Coronary artery (tissue), 2 donors: ENCODE data around the gene LPAR5.
A peak's percentile ranks its signal among the peaks of the same experiment; 100 is the strongest.

Source experiments
- DNase-seq: peaks from one replicate; pipeline ENCODE4 v3.0.0-alpha.2; 2017; ENCODE audit warnings: low spot score
- H3K27ac ChIP-seq, 2 donors: fragments of 200-600 bp; sonication (generic); one replicate each; pipeline ENCODE4 v1.5.1; 2016 to 2019
- H3K4me3 ChIP-seq: fragments of 200-600 bp; sonication (generic); 2 replicates; pipeline ENCODE4 v1.5.1; 2016; ENCODE audit warnings: mild to moderate bottlenecking, moderate library complexity
- TF ChIP-seq, protein P1 (sequence below): fragments of 200-600 bp; sonication (generic); IDR thresholded peaks from one replicate; pipeline ENCODE4 v1.5.1; 2019; ENCODE audit warnings: antibody characterized with exemption

Gene LPAR5

DNA sequence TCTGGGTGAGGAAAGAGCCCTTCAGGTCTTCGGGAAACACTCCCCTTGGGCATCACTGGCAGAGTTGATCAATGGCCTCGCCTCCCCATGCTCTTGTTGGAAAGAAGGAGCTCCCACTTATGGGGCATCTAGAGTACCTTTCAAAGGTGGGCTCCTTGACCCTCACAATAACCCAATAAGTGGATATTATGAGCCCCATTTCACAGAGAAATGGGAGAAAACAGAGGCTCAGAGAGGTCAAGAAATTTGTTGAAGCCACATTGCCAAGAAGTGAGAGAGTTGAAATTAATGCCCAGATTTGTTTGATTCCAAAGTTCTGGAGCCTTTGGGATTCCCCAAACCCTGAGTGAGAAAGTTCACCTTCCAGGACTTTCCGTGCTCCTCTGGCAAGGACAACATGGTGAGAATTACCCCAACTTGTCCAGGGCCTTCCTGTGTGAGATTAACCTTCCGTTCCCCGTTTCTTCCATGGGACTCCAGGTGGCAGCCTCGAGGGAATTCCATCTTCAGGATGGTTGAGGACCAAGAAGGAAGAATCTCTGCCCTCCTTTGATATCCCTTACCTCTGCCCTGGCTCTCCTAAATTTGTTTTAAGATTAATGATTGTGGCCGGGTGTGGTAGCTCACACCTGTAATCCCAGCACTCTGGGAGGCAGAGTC, 21.1 kb downstream of the LPAR5 start:
- DNase-seq = no peak
- TF ChIP-seq, protein P1, sequence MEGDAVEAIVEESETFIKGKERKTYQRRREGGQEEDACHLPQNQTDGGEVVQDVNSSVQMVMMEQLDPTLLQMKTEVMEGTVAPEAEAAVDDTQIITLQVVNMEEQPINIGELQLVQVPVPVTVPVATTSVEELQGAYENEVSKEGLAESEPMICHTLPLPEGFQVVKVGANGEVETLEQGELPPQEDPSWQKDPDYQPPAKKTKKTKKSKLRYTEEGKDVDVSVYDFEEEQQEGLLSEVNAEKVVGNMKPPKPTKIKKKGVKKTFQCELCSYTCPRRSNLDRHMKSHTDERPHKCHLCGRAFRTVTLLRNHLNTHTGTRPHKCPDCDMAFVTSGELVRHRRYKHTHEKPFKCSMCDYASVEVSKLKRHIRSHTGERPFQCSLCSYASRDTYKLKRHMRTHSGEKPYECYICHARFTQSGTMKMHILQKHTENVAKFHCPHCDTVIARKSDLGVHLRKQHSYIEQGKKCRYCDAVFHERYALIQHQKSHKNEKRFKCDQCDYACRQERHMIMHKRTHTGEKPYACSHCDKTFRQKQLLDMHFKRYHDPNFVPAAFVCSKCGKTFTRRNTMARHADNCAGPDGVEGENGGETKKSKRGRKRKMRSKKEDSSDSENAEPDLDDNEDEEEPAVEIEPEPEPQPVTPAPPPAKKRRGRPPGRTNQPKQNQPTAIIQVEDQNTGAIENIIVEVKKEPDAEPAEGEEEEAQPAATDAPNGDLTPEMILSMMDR = no peak
- H3K4me3 ChIP-seq = no peak overlapping the region
- H3K27ac ChIP-seq = peak overlapping the region; percentile 85 to 97

DNA sequence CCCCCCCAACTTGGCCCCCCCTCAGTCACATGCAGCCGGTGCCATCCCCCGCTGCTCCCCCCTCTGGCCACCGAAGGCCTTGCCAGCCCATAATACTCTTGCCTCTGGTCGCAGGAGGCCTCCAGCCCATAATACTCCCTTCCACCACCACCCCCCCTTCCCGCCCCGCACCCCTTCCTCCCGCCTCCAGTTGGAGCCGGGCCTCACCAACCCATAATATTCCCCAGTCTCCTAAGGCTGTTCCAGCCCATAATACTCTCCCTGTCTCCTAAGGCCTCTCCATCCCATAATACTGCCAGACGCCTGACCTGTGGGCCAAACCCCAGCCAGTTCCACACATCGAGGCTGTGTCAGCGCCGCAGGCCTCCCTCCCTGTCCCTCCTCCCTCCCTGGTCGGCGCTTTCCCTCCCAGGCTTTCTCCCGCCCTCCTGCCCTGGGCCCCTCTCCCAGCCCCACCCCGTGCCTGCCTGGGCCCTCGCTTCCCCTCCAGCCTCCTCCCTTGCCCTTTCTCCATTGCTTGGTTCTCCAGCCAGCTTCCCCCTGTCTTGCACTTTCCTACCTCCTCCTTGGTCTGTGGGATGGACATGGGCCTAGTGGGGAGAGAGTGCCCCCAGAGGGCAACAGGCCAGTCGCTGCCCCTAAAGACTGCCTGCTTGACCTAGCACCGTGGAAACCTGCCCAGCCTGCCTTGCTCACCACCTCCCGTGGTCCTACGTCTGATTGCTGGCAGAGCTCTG, 21.8 kb downstream of the LPAR5 start:
- peak; percentile 97 for DNase-seq
- H3K4me3 ChIP-seq = peak overlapping the region; percentile 59
- H3K27ac ChIP-seq = peak overlapping the region; percentile 85 to 97
- TF ChIP-seq, protein P1 = no peak

DNA sequence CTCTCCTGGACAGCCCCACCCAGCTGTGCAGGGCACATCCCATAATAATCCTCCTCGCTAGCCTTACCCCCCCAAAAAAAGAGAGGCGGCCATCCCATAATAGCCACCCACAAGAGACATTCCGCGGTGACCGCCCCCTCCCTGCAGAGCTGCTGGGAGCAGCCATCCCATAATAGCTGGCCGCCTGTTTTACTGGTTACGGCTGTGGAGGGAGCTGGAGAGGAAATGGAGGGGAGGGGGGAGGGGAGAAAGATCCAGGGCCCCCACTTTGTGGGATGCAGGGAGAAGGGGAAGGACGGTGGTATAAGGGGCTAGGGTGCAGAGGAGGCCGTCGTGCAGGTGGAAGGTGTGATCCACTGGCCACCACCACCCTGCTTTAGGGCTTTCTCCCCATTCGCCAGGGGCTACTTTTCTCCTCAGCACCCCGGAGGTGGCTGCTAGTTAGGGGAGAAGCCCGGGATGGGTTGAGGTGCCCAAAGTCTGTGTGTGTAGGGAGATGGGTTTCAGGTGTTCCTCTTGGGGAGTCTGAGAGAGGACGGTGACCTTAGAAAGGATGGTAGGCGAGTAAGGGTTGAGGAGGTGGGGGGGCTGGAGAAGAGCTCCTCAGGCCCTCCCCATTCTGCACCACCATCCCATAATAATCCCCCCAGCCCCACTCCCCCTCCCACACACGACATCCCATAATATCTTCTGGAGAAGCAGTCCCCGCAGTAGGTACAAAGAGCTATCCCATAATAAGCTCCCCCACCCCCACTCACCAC, 22.6 kb downstream of the LPAR5 start:
- H3K27ac ChIP-seq = peak overlapping the region; percentile 84 to 97
- peak; percentile 91 for DNase-seq
- TF ChIP-seq, protein P1 = no peak
- H3K4me3 ChIP-seq = peak overlapping the region; percentile 59

DNA sequence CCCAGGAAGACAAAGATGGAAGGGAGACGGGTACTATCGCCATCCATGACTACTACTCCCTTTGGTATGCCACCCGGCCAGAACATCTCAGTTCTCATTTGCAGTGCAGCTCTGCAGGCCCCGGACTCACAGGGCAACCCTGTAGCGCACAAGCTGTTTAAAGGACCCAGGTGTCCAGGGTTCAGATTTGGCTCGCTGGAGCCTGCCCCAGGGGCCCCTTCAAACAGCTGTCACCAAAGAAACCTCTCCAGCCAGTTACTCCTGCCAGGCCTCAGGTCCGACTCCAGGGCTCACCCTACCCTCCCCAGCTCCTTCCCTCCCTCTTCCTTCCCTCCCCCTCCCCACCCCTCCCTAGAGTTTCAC, 23.1 kb downstream of the LPAR5 start:
- H3K4me3 ChIP-seq = peak overlapping the region; percentile 59
- TF ChIP-seq, protein P1 = no peak
- DNase-seq = no peak
- H3K27ac ChIP-seq = peak overlapping the region; percentile 84 to 97

DNA sequence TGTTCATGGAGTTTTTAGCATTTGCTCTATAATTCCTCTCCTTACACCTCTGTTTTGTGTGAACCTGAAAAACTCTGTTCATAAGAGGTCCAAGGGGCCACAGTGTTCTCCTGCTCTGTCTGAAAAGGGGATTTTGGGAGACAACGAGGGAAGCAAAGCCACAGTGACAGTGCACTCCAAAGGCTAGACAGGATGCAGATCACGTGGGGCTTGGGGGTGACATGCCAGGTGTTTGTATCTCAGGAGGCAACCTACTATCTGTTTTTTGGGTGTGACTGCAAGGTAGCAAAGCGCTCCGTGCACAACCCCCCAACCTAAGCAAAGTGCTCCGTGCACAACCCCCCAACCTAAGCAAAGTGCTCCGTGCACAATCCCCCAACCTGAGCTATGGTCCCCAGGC, 23.5 kb downstream of the LPAR5 start:
- DNase-seq = no peak
- H3K27ac ChIP-seq = peak overlapping the region in 1 of 2 donors; percentile 97
- peak overlapping the region; percentile 59 for H3K4me3 ChIP-seq
- TF ChIP-seq, protein P1 = no peak

DNA sequence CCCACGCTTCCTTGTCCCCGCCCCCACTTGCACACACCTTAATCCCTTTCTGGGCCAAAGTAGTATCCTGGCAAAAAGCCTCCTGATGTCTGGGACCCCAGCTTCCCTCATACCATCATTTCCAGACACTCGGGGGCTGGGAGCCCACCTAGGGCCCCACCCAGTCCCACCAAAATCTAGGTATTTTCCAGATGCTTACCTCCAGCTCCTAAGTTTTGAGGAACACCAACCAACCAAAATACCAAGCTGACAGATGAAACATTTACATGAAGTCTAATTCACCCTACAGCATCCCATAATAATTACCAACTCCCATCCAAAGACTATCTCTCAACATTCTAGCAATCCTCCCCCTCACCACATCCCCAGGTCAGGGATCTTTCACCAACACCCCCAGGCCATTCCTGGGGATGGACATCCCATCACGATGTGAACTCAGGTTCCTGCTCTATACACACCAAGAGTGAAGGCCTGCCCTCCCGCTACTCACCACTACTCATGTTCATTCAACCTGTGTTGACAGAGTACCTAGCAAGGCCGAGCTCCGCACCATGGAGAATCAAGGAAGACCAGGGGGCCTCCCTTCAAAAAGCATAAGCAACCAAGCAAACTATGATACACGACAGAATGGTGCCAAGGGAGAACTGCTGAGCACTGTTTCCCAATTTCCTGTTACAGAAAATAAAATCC, 27.0 kb downstream of the LPAR5 start:
- TF ChIP-seq, protein P1 = no peak
- Histone ChIP-seq H3K27ac (peak overlapping the region; percentile 98), H3K4me3 (no peak overlapping the region)
- DNase-seq = no peak
